HepG2 (cell line): ENCODE data around the gene WDR35. TPM values are rescaled to one million over a fixed set of nuclear protein-coding genes. Genes with fewer than 3 reads are reported as not detected.
A peak's percentile ranks its signal among the peaks of the same experiment; 100 is the strongest.

Experiments used
- CC2D1A ChIP-seq: sonication (generic); formaldehyde crosslinking; IDR thresholded peaks from 2 replicates; pipeline ENCODE4 v1.8.1; 2023; ENCODE audit warnings: mild to moderate bottlenecking, missing genetic modification reagents
- ETV5 ChIP-seq: IDR thresholded peaks from 2 replicates; pipeline ENCODE4 v1.6.1; 2018; ENCODE audit warnings: missing biosample characterization, missing genetic modification reagents, inconsistent platforms, borderline replicate concordance
- FOXJ3 ChIP-seq: sonication (generic); formaldehyde crosslinking; IDR thresholded peaks from 2 replicates; pipeline ENCODE4 v1.4.0; 2020; ENCODE audit warnings: missing genetic modification reagents, mild to moderate bottlenecking, borderline replicate concordance
- MIER3 ChIP-seq: IDR thresholded peaks from 2 replicates; pipeline ENCODE4 v1.6.1; 2016; ENCODE audit warnings: missing compliant biosample characterization, borderline replicate concordance
- PTBP1 ChIP-seq: fragments of 200-400 bp; formaldehyde crosslinking; IDR thresholded peaks from 2 replicates; pipeline ENCODE4 v1.6.1; 2018; ENCODE audit warnings: low read length, low read depth; ENCODE audit not compliant: poor library complexity, severe bottlenecking
- RARG ChIP-seq: sonication (generic); formaldehyde crosslinking; IDR thresholded peaks from 2 replicates; pipeline ENCODE4 v1.4.0; 2020; ENCODE audit warnings: low read depth, mild to moderate bottlenecking, missing genetic modification reagents
- SMARCE1 ChIP-seq: fragments of 450-650 bp; IDR thresholded peaks from 2 replicates; pipeline ENCODE4 v1.6.1; 2017; ENCODE audit warnings: borderline replicate concordance
- TOE1 ChIP-seq: sonication (generic); formaldehyde crosslinking; IDR thresholded peaks from 2 replicates; pipeline ENCODE4 v1.4.0; 2020; ENCODE audit warnings: mild to moderate bottlenecking, missing genetic modification reagents
- ZNF235 ChIP-seq: sonication (generic); formaldehyde crosslinking; IDR thresholded peaks from 2 replicates; pipeline ENCODE4 v1.8.1; 2023; ENCODE audit warnings: mild to moderate bottlenecking, missing genetic modification reagents, borderline replicate concordance
- ZNF501 ChIP-seq: sonication (generic); formaldehyde crosslinking; IDR thresholded peaks from 2 replicates; pipeline ENCODE4 v1.5.1; 2020; ENCODE audit warnings: mild to moderate bottlenecking, moderate library complexity, missing genetic modification reagents
- ZNF75D ChIP-seq: sonication (generic); formaldehyde crosslinking; IDR thresholded peaks from 2 replicates; pipeline ENCODE4 v1.8.1; 2023; ENCODE audit warnings: missing genetic modification reagents, mild to moderate bottlenecking, borderline replicate concordance
- ZNF766 ChIP-seq: sonication (generic); formaldehyde crosslinking; IDR thresholded peaks from 2 replicates; pipeline ENCODE4 v1.5.0; 2020; ENCODE audit warnings: missing genetic modification reagents, borderline replicate concordance
- polyA plus RNA-seq, 8 experiments: library from polyadenylated mRNA; depleted of rRNA in 3 of 8; stranded (reverse) in 7 of 8; unstranded in 1 of 8; fragments of >200 nt; fragmentation: Illumina TruSeq in 4 of 8; extraction: Trizol in 4 of 8; gene quantifications; 2 replicates each; pipeline versions ENCODE4 v1.2.1 to v1.2.3, GENCODE V29; 2011 to 2016; ENCODE audit warnings: low read depth in 4 of 8, missing spikeins in 1 of 8, mixed read lengths in 1 of 8; ENCODE audit not compliant: insufficient read depth in 1 of 8
- total RNA-seq, 5 experiments: library from RNA; depleted of rRNA; stranded (reverse); fragments of >200 nt; fragmentation: Illumina TruSeq; extraction: Trizol; gene quantifications; 2 replicates each; pipeline ENCODE4 v1.2.3, GENCODE V29; 2016; ENCODE audit warnings: low read depth in 1 of 5
- TF ChIP-seq, protein P1 (sequence below): sonication (generic); formaldehyde crosslinking; IDR thresholded peaks from 2 replicates; pipeline ENCODE4 v1.8.1; 2023; ENCODE audit warnings: mild to moderate bottlenecking, missing genetic modification reagents
- TF ChIP-seq, protein P2 (sequence below): IDR thresholded peaks from 2 replicates; pipeline ENCODE4 v1.6.1; 2012; ENCODE audit warnings: inconsistent platforms
- TF ChIP-seq, protein P3 (sequence below): sonication (generic); formaldehyde crosslinking; IDR thresholded peaks from 2 replicates; pipeline ENCODE4 v1.5.0; 2020; ENCODE audit warnings: mild to moderate bottlenecking, missing genetic modification reagents
- TF ChIP-seq, protein P4 (sequence below): sonication (generic); formaldehyde crosslinking; IDR thresholded peaks from 2 replicates; pipeline ENCODE4 v1.8.0; 2022; ENCODE audit warnings: low read depth, missing genetic modification reagents
- TF ChIP-seq, protein P5 (sequence below): sonication (generic); formaldehyde crosslinking; IDR thresholded peaks from 2 replicates; pipeline ENCODE4; 2020; ENCODE audit warnings: missing genetic modification reagents, mild to moderate bottlenecking, borderline replicate concordance
- TF ChIP-seq, protein P6 (sequence below): IDR thresholded peaks from 2 replicates; pipeline ENCODE4 v1.6.1; 2016; ENCODE audit warnings: control low read depth

The WDR35 gene
- total and polyA plus RNA-seq, 2 of the 13 experiments (the other 11 are each of a cell fraction or from before 2014, with no cell fraction given), result 11.1 to 19.6 TPM

DNA sequence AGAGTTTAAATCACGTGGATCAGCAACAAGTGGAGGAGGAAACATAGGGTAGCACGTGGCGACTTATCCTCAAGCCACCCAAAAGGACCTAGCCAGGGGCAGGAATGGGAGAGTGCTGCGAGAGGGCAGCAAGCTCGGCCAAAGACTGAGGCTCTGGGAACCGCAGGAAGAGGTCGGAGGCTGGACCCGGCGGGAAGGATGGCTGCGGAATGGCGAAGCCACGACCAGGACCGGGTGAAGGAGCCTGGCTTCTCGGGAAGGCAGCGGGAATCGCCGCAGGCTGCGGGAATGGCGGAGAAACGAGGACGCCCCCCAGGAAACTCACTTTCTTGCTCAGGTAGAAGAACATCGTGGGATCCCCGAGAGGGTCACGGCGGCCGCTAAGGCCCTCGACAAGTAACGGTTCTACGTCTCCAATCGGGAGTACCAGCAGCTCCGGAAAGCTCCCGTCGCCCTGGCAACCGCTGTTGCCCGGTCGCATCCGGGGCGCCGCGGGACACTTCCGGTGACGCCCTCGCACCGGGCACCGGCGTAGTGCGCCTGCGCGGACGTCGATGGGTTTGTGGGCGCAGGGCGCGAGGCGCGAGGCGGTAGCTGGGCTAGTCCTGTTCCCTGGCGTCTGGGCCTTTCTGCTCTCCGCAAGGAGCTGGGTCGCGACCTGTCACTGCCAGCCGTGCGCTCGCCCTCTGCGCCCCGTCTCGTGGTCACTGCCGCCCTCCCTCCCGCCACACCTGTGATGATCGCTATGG lies at the start of gene WDR35 (continued):
- TF ChIP-seq, protein P1, sequence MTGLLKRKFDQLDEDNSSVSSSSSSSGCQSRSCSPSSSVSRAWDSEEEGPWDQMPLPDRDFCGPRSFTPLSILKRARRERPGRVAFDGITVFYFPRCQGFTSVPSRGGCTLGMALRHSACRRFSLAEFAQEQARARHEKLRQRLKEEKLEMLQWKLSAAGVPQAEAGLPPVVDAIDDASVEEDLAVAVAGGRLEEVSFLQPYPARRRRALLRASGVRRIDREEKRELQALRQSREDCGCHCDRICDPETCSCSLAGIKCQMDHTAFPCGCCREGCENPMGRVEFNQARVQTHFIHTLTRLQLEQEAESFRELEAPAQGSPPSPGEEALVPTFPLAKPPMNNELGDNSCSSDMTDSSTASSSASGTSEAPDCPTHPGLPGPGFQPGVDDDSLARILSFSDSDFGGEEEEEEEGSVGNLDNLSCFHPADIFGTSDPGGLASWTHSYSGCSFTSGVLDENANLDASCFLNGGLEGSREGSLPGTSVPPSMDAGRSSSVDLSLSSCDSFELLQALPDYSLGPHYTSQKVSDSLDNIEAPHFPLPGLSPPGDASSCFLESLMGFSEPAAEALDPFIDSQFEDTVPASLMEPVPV, result peak; percentile 88
- TF ChIP-seq PTBP1 (no peak), ZNF501 (CRISPR knock-in tag) (peak; percentile 96), ZNF235 (CRISPR knock-in tag) (peak; percentile 95), CC2D1A (CRISPR knock-in tag) (no peak), SMARCE1 (no peak), RARG (CRISPR knock-in tag) (no peak; the same call in 1 of the 2 replicates), ZNF75D (CRISPR knock-in tag) (no peak), MIER3 (CRISPR knock-in tag) (peak; percentile 67), FOXJ3 (CRISPR knock-in tag) (0 out of 2 replicates have a peak, but pooled peaks have one; percentile 72), ETV5 (CRISPR knock-in tag) (peak; percentile 95), ZNF766 (CRISPR knock-in tag) (peak; percentile 82; the same call in 1 of the 2 replicates), TOE1 (peak; percentile 56; the same call in 1 of the 2 replicates)
- TF ChIP-seq, protein P2, sequence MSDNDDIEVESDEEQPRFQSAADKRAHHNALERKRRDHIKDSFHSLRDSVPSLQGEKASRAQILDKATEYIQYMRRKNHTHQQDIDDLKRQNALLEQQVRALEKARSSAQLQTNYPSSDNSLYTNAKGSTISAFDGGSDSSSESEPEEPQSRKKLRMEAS, result peak; percentile 98
- TF ChIP-seq, protein P3, sequence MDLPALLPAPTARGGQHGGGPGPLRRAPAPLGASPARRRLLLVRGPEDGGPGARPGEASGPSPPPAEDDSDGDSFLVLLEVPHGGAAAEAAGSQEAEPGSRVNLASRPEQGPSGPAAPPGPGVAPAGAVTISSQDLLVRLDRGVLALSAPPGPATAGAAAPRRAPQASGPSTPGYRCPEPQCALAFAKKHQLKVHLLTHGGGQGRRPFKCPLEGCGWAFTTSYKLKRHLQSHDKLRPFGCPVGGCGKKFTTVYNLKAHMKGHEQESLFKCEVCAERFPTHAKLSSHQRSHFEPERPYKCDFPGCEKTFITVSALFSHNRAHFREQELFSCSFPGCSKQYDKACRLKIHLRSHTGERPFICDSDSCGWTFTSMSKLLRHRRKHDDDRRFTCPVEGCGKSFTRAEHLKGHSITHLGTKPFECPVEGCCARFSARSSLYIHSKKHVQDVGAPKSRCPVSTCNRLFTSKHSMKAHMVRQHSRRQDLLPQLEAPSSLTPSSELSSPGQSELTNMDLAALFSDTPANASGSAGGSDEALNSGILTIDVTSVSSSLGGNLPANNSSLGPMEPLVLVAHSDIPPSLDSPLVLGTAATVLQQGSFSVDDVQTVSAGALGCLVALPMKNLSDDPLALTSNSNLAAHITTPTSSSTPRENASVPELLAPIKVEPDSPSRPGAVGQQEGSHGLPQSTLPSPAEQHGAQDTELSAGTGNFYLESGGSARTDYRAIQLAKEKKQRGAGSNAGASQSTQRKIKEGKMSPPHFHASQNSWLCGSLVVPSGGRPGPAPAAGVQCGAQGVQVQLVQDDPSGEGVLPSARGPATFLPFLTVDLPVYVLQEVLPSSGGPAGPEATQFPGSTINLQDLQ (CRISPR knock-in tag), result peak; percentile 76; the same call in 1 of the 2 replicates
- TF ChIP-seq, protein P4, sequence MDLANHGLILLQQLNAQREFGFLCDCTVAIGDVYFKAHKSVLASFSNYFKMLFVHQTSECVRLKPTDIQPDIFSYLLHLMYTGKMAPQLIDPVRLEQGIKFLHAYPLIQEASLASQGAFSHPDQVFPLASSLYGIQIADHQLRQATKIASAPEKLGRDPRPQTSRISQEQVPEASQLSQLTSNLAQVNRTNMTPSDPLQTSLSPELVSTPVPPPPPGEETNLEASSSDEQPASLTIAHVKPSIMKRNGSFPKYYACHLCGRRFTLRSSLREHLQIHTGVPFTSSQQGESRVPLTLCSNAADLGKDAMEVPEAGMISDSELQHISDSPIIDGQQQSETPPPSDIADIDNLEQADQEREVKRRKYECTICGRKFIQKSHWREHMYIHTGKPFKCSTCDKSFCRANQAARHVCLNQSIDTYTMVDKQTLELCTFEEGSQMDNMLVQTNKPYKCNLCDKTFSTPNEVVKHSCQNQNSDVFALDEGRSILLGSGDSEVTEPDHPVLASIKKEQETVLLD, result 0 out of 2 replicates have a peak, but pooled peaks have one; percentile 51
- TF ChIP-seq, protein P5, sequence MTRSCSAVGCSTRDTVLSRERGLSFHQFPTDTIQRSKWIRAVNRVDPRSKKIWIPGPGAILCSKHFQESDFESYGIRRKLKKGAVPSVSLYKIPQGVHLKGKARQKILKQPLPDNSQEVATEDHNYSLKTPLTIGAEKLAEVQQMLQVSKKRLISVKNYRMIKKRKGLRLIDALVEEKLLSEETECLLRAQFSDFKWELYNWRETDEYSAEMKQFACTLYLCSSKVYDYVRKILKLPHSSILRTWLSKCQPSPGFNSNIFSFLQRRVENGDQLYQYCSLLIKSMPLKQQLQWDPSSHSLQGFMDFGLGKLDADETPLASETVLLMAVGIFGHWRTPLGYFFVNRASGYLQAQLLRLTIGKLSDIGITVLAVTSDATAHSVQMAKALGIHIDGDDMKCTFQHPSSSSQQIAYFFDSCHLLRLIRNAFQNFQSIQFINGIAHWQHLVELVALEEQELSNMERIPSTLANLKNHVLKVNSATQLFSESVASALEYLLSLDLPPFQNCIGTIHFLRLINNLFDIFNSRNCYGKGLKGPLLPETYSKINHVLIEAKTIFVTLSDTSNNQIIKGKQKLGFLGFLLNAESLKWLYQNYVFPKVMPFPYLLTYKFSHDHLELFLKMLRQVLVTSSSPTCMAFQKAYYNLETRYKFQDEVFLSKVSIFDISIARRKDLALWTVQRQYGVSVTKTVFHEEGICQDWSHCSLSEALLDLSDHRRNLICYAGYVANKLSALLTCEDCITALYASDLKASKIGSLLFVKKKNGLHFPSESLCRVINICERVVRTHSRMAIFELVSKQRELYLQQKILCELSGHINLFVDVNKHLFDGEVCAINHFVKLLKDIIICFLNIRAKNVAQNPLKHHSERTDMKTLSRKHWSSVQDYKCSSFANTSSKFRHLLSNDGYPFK (CRISPR knock-in tag), result peak; percentile 92
- TF ChIP-seq, protein P6, sequence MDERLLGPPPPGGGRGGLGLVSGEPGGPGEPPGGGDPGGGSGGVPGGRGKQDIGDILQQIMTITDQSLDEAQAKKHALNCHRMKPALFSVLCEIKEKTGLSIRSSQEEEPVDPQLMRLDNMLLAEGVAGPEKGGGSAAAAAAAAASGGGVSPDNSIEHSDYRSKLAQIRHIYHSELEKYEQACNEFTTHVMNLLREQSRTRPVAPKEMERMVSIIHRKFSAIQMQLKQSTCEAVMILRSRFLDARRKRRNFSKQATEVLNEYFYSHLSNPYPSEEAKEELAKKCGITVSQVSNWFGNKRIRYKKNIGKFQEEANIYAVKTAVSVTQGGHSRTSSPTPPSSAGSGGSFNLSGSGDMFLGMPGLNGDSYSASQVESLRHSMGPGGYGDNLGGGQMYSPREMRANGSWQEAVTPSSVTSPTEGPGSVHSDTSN (CRISPR knock-in tag), result no peak
